ENCODE results near the gene TMEM186. TPM values are rescaled to one million over a fixed set of nuclear protein-coding genes. Genes with fewer than 3 reads are reported as not detected.

Gene TMEM186
- total and polyA plus RNA-seq, 9 of the 15 experiments (the other 6 are each of a cell fraction or from before 2014, with no cell fraction given): 10.1 to 33.4 (median 16.4) TPM

- POLR2A ChIA-PET: interaction anchor here (0.9 to 1.4 kb wide), 3 partner anchors 11 to 66 kb away, joined by 3 to 4 read pairs (median 3); partner anchors contain the start of gene CARHSP1
- TF ChIP-seq DIDO1 (tag; IDR thresholded peaks at IDR 0.05; ENCODE audit: low read depth): no peak
- H3K79me2 ChIP-seq (ENCODE audit: control insufficient read depth, insufficient read depth, low read length): peaks cover 68% of the 10 kb centered on the region
- in situ Hi-C loops (cut with MboI): no loop called here
- ATAC-seq: no peak
- no peaks in the 10 kb centered on the region for H3K9me1 ChIP-seq (ENCODE audit: control insufficient read depth, insufficient read depth, low read length)
- no TSS peak for BruUV-seq (replicated peaks)
- no peaks in the 10 kb centered on the region for H3K27me3 ChIP-seq (ENCODE audit: control insufficient read depth in 2 of 2, insufficient read depth in 2 of 2, low read length in 2 of 2)
- H3K36me3 ChIP-seq (ENCODE audit: control insufficient read depth, insufficient read depth, low read length): peaks cover 82% of the 10 kb centered on the region
- no peak overlapping the region for H3K9ac ChIP-seq (ENCODE audit: insufficient read depth in 1 of 2, low read depth in 2 of 2, low read length in 2 of 2)
- H3K4me2 ChIP-seq (ENCODE audit: insufficient read depth, low read length): no peak overlapping the region
- intact Hi-C loops (cut with micrococcal nuclease): no loop called here
- FAIRE-seq: no peak
- CTCF ChIA-PET (ENCODE audit: low intra/inter-chr PET ratio): no interaction called here
- H4K20me1 ChIP-seq (replicated peaks; ENCODE audit: control insufficient read depth, insufficient read depth, low read length): 0 out of 2 replicates have a peak, but pooled peaks cover 5% of the 10 kb centered on the region
- WGBS (ENCODE audit: insufficient coverage, low coverage, missing lambda C conversion rate): 100% methylated on average over 4 of the region's 4 CpGs
- H3K9me3 ChIP-seq (replicated peaks; ENCODE audit: control insufficient read depth, insufficient read depth, low read depth, low read length): no peaks in the 10 kb centered on the region
- no peak for DNase-seq (ENCODE audit: extremely low read depth in 1 of 4, low spot score in 3 of 4)
- no peak overlapping the region for H3K4me3 ChIP-seq
- no peak overlapping the region for H2AFZ ChIP-seq (ENCODE audit: low read depth, low read length)
- H3K4me1 ChIP-seq (replicated peaks in 1 of 2; ENCODE audit: control insufficient read depth in 2 of 2, insufficient read depth in 2 of 2, low read length in 2 of 2): peaks cover 6 to 8% of the 10 kb centered on the region in 2 experiments; a peak in 3 of 5 replicates
- H3K27ac ChIP-seq (ENCODE audit: extremely low read depth, low read depth, low read length): no peak overlapping the region
Observed at GRCh38 chr16:8801701-8802100, 4.3 kb upstream of the TMEM186 start.

GRCh38 chr16:8798535-8799157, 1.2 kb upstream of the TMEM186 start:
- BruUV-seq (replicated peaks): no TSS peak
- CTCF ChIA-PET (ENCODE audit: low intra/inter-chr PET ratio): no interaction called here
- H2AFZ ChIP-seq (ENCODE audit: low read depth, low read length): no peak overlapping the region
- H3K4me2 ChIP-seq (ENCODE audit: insufficient read depth, low read length): peak overlapping the region; percentile 97
- peak in 1 of 4 experiments; percentile 13 for DNase-seq (ENCODE audit: extremely low read depth in 1 of 4, low spot score in 3 of 4)
- peak overlapping the region; percentile 88 for H3K27ac ChIP-seq (ENCODE audit: extremely low read depth, low read depth, low read length)
- H3K9me3 ChIP-seq (replicated peaks; ENCODE audit: control insufficient read depth, insufficient read depth, low read depth, low read length): no peaks in the 10 kb centered on the region
- no peaks in the 10 kb centered on the region for H3K27me3 ChIP-seq (ENCODE audit: control insufficient read depth in 2 of 2, insufficient read depth in 2 of 2, low read length in 2 of 2)
- FAIRE-seq: no peak
- 0 out of 2 replicates have a peak, but pooled peaks cover 5% of the 10 kb centered on the region for H4K20me1 ChIP-seq (replicated peaks; ENCODE audit: control insufficient read depth, insufficient read depth, low read length)
- peak overlapping the region; percentile 69 for H3K4me3 ChIP-seq
- ATAC-seq: peak; percentile 24
- 13% methylated on average over 7 of the region's 7 CpGs for WGBS (ENCODE audit: insufficient coverage, low coverage, missing lambda C conversion rate)
- no peaks in the 10 kb centered on the region for H3K9me1 ChIP-seq (ENCODE audit: control insufficient read depth, insufficient read depth, low read length)
- peaks cover 69% of the 10 kb centered on the region for H3K36me3 ChIP-seq (ENCODE audit: control insufficient read depth, insufficient read depth, low read length)
- POLR2A ChIA-PET: interaction anchor here (0.6 to 2.0 kb wide), 5 partner anchors 12 to 257 kb away, joined by 3 to 6 read pairs (median 3); no protein-coding TSS in a partner anchor
- H3K79me2 ChIP-seq (ENCODE audit: control insufficient read depth, insufficient read depth, low read length): peaks cover 73% of the 10 kb centered on the region
- intact Hi-C loops (cut with micrococcal nuclease) (loop anchor here (5.0 kb wide), 2 partner anchors 84 to 141 kb away; partner anchors contain the start of gene LITAFD), in situ Hi-C loops (cut with MboI) (no loop called here)
- peak overlapping the region; percentile 92 to 97 for H3K9ac ChIP-seq (ENCODE audit: insufficient read depth in 1 of 2, low read depth in 2 of 2, low read length in 2 of 2)
- H3K4me1 ChIP-seq (replicated peaks in 1 of 2; ENCODE audit: control insufficient read depth in 2 of 2, insufficient read depth in 2 of 2, low read length in 2 of 2): peaks cover 12 to 13% of the 10 kb centered on the region in 2 experiments; a peak in 4 of 5 replicates
- TF ChIP-seq POLR2AphosphoS2 (IDR thresholded peaks at IDR 0.05; ENCODE audit: low read length) (no peak), CHD1 (IDR thresholded peaks at IDR 0.05; ENCODE audit: low read length) (peak; percentile 23), HCFC1 (IDR thresholded peaks at IDR 0.05; ENCODE audit: low read depth, low read length) (no peak)

Data from K562 (cell line).